GM12873 (cell line): ENCODE results near the gene PARM1.

Experiments
- TF ChIP-seq, protein P1 (sequence below): IDR thresholded peaks from 2 replicates; pipeline ENCODE4 v1.5.1; 2012; ENCODE audit warnings: low read depth, mild to moderate bottlenecking, moderate library complexity, low read length, control low read depth; ENCODE audit not compliant: insufficient read depth; ENCODE audit errors: missing control alignments

The PARM1 gene

DNA sequence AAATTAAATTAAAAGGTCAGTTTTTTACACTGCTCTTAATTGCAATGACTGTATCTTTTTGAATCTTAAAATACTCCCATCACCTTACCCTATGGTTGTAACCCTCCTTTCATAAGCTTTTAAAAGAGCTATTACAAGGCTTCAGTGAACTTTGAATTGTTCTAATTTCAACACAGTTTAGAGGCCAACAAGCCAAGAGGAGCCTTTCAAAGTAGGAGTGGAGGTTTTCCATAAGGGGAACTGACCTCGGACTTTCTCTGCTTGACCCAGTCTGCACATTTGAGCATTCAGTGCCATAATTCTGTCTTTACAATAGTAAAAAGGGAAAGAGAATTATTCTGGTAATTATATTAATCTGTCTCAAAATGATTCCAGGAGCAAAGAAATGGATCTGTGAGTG is 98.9 kb downstream of the PARM1 start:
- TF ChIP-seq, protein P1, sequence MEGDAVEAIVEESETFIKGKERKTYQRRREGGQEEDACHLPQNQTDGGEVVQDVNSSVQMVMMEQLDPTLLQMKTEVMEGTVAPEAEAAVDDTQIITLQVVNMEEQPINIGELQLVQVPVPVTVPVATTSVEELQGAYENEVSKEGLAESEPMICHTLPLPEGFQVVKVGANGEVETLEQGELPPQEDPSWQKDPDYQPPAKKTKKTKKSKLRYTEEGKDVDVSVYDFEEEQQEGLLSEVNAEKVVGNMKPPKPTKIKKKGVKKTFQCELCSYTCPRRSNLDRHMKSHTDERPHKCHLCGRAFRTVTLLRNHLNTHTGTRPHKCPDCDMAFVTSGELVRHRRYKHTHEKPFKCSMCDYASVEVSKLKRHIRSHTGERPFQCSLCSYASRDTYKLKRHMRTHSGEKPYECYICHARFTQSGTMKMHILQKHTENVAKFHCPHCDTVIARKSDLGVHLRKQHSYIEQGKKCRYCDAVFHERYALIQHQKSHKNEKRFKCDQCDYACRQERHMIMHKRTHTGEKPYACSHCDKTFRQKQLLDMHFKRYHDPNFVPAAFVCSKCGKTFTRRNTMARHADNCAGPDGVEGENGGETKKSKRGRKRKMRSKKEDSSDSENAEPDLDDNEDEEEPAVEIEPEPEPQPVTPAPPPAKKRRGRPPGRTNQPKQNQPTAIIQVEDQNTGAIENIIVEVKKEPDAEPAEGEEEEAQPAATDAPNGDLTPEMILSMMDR: no peak

DNA sequence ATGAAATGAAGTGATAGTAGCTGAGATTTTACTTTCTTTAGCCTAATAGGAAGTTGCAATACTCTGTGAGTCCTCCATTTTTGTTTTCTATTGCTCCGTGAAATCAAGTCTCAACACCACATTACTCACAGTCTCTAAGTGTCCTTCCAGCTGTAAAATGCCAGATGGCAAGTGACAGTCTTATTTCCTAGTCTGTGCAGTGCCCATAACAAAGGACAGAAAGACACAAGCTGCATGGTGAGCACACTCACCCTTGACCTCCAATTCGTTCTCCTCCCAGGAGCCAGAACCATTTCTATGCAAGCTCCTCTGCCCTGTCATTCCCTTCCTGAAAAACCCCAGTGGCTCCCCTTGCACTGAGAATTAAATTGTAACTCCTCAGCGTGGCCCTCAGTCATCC is 101.6 kb downstream of the PARM1 start:
- TF ChIP-seq, protein P1: no peak

DNA sequence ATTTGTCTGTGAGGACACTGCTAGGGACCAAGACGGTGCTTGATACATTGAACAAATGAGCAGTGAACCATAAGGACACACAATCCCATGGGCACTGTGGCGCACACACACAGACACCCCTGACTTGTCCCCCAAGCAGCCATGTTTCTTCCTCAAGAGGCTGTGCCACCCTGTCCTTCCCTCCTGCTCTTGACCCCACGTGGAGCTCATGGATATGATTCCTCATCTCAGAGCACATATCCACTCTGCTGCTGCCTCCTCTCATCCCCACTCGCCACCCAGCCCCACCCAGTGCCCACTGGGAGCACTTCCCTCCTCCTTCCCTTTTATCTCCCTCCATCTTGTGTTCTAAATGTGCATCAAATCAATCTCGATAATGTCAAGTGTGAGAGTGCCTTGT is 102.4 kb downstream of the PARM1 start:
- TF ChIP-seq, protein P1: no peak

DNA sequence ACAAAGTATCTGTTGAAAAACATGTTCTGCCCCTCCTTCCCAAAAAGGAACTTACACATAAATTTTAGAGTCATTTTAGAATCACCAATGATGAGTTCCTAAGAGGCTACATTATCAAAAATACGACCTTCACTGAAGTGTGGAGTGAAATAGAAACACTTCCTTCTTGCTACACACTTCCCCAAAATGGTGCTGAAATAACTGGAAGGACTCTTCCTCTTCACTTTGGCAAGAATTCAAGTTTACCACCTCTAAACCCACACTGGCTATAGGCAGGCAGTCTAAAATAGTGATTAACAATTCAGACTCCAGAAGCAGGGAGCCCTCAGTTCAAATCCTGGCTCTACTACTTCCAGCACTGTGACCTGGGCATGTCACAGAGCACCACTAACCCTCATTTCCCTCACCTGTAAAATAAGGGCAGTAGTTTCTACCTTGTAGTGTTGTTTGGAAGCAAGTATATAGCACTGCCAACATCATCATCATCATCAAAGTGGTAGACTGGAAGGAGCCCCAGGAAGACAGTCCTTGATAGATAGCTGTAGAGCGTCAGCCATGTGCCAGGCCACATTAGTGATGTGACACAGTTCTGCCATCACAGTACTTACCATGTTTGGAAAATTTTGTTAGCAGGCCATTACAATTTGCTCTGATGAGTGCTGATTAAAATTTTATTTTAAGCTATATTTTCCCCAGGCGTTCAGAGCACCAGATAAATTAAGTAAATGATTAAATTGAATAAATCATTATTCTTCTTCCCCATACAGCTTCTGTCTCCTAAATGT is 103.3 kb downstream of the PARM1 start:
- TF ChIP-seq, protein P1: no peak

DNA sequence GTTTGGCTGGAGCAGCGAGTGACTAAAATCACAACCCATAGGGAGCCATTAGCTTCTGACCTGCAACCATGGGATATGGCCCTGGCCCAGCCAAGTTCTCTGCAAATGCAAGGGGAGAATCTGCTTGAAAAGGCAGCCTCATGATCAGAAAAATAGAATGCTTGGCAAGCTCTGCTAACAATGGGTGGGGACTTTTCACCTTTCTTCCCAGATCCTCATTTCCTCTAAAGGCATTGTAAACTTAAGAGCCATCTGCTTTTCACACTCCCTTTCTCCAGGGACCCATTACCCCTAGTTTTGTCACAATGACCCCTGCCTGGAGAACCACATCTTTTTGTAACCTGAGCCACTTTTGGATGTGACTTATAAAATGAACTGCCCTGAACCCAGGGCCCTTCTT is 104.3 kb downstream of the PARM1 start:
- TF ChIP-seq, protein P1: no peak

DNA sequence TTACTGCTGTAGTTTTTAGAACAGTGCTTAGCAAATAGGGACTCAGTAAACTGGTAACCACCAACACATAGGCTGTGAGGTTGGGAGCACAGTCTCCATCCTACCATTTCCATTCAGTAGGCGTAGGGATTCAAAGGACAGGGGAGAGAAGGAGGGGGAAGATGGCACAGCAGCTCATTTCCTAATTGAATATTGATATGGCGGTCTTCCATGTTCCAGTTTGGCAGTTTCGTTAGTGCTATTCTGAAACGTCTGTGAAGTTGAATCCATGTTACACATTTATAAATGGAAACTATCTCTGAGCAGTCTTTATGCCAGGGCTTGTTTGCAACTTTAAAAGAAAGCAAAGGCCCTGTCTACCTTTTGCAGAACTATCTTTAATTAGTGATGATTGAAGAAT is 105.5 kb downstream of the PARM1 start:
- TF ChIP-seq, protein P1: no peak

DNA sequence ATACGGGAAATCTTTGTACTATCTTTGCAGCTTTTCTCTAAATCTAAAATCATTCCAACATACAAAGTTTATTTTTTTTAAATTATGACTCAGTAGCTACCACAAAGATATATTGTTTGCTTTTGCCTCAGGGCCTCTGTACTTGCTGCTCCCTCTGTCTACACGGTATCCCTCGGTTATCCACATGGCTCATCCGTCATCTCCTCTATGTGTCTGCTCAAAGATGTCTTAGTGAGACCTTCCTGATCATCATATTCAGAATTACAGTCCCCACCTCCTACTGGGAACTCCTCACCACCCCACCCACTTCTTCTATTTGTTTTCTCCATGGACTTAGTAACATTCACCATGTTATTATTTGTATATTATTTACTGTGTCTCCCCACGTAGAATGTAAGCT is 107.8 kb downstream of the PARM1 start:
- TF ChIP-seq, protein P1: no peak
